ENCODE data around the gene ANKRD40CL. TPM values are rescaled to one million over a fixed set of nuclear protein-coding genes. Genes with fewer than 3 reads are reported as not detected.
A peak's percentile ranks its signal among the peaks of the same experiment; 100 is the strongest.

The ANKRD40CL gene
- total and polyA plus RNA-seq, 9 of the 15 experiments (the other 6 are each of a cell fraction or from before 2014, with no cell fraction given): not detected

- TF ChIP-seq CHCHD3 (CRISPR knock-in tag; IDR thresholded peaks at IDR 0.05) (no peak), HNRNPUL1 (IDR thresholded peaks at IDR 0.05; ENCODE audit: low read length) (no peak), GABPB1 (CRISPR knock-in tag; IDR thresholded peaks at IDR 0.05) (peak; percentile 74), DDX20 (tag; IDR thresholded peaks at IDR 0.05; ENCODE audit: low read depth) (no peak), HNRNPLL (IDR thresholded peaks at IDR 0.05; ENCODE audit: low read depth, low read length, poor library complexity, severe bottlenecking) (peak; percentile 44), CTCF (IDR thresholded peaks at IDR 0.05 in 2 of 3, conservative IDR thresholded peaks at IDR 0.05 in 1 of 3; ENCODE audit: insufficient read depth in 2 of 3, low read depth in 1 of 3, low read length in 3 of 3) (peak in 1 of 3 experiments; percentile 3; a peak in 1 of 6 replicates), FOXK1 (CRISPR knock-in tag; IDR thresholded peaks at IDR 0.05; ENCODE audit: borderline replicate concordance) (no peak), SMAD2 (IDR thresholded peaks at IDR 0.05; ENCODE audit: low read depth, low read length) (no peak), CLOCK (CRISPR knock-in tag; IDR thresholded peaks at IDR 0.05; ENCODE audit: borderline replicate concordance) (no peak), PCBP1 (IDR thresholded peaks at IDR 0.05; ENCODE audit: low read depth, low read length, poor library complexity, severe bottlenecking) (peak; percentile 79), STAG1 (CRISPR knock-in tag; IDR thresholded peaks at IDR 0.05; ENCODE audit: borderline replicate concordance) (no peak), TRIM25 (IDR thresholded peaks at IDR 0.05; ENCODE audit: borderline replicate concordance) (no peak), RBM17 (IDR thresholded peaks at IDR 0.05; ENCODE audit: borderline replicate concordance, low read depth, low read length) (no peak), MAFK (IDR thresholded peaks at IDR 0.05; ENCODE audit: low read length) (no peak), ZBTB7A (IDR thresholded peaks at IDR 0.05; ENCODE audit: borderline replicate concordance, control insufficient read depth, low read depth, low read length) (no peak), FOXA1 (IDR thresholded peaks at IDR 0.05; ENCODE audit: borderline replicate concordance) (no peak), XRCC5 (IDR thresholded peaks at IDR 0.05; ENCODE audit: low read depth, low read length) (no peak; the same call in 1 of the 2 replicates), E2F3 (CRISPR knock-in tag; IDR thresholded peaks at IDR 0.05) (peak; percentile 44; the same call in 1 of the 2 replicates), NFRKB (IDR thresholded peaks at IDR 0.05; ENCODE audit: low read depth) (peak; percentile 96), MBD2 (IDR thresholded peaks at IDR 0.05; ENCODE audit: borderline replicate concordance, low read depth) (peak; percentile 40; the same call in 1 of the 2 replicates), GABPA (tag; conservative IDR thresholded peaks at IDR 0.05; ENCODE audit: low read depth) (peak; percentile 86), RBM15 (IDR thresholded peaks at IDR 0.05; ENCODE audit: insufficient read depth, low read length) (no peak)
These were observed 48.0 kb downstream of the ANKRD40CL start, which contains the start of gene LUC7L3 (continued) for GRCh38 chr17:50719144-50719923.

Measured in K562 (cell line).